Pancreas (tissue), 10 donors: ENCODE data around the gene CD247. TPM values are rescaled to one million over a fixed set of nuclear protein-coding genes. Genes with fewer than 3 reads are reported as not detected.

Experiments used
- ATAC-seq, 4 donors: fragments of 200-7000 bp; cut with Tn5 transposase; one replicate each; pipeline versions ENCODE4 v1.8.0 to v1.9.1; 2020; ENCODE audit warnings: mild to moderate bottlenecking in 4 of 4, moderate library complexity in 4 of 4
- DNase-seq, 6 donors: peaks; one replicate each; pipeline ENCODE4 v3.0.0-alpha.2; 2020
- FAIRE-seq: peaks from 2 replicates; lab custom pipeline; 2012; peaks lifted over from hg19 to GRCh38; lab: Jason Lieb, UNC
- H3K27ac ChIP-seq, 4 donors: fragments of 200-600 bp; sonication (generic); 1 replicate in 3 of 4; 2 replicates in 1 of 4; pipeline versions ENCODE4 v1.5.0 to v1.8.0; 2020
- H3K27me3 ChIP-seq, 4 donors: fragments of 200-600 bp; one replicate each; pipeline ENCODE4 v1.8.0; 2021
- H3K36me3 ChIP-seq, 3 donors: fragments of 200-600 bp; sonication (generic) in 1 of 3; one replicate each; pipeline versions ENCODE4 v1.5.0 to v1.8.0; 2020 to 2021
- H3K4me1 ChIP-seq, 3 donors: fragments of 200-600 bp; one replicate each; pipeline ENCODE4 v1.8.0; 2021
- H3K4me3 ChIP-seq, 4 donors: fragments of 200-600 bp; sonication (generic) in 2 of 4; one replicate each; pipeline versions ENCODE4 v1.5.0 to v1.8.0; 2020 to 2021
- H3K9me3 ChIP-seq, 4 donors: fragments of 200-600 bp; one replicate each; pipeline ENCODE4 v1.8.0; 2021
- WGBS, 2 donors: extraction: QIAGEN DNeasy Blood & Tissue Kit; methylation state at CpG; one replicate each; pipeline ENCODE4 v1.1.7; 2013; 5-methylcytosine and 5-hydroxymethylcytosine counted together
- intact Hi-C, 3 donors: fragments of 100-400 bp; cut with DNase I; formaldehyde crosslinking; loops; one replicate each; pipeline versions ENCODE4 v1.11.1 to v1.14.2; 2022
- polyA plus RNA-seq, 2 donors: library from polyadenylated mRNA; stranded (reverse); fragments of 200-250 nt; gene quantifications; one replicate each; pipeline ENCODE4 v1.2.3, GENCODE V29; 2013
- total RNA-seq, 6 donors: library from RNA; stranded (reverse); fragmentation: NEBNext Ultra II Directional in 4 of 6; extraction: Animal tissue kit (Norgen Biotek cat#: 25700) in 4 of 6; gene quantifications; one replicate each; pipeline versions ENCODE4 v1.2.1 to v1.2.4, GENCODE V29; 2021 to 2023
- TF ChIP-seq, protein P1 (sequence below), 4 donors: fragments of 200-600 bp; sonication (generic) in 3 of 4; IDR thresholded peaks; one replicate each; pipeline versions ENCODE4 v1.5.0 to v1.8.0; 2021; ENCODE audit warnings: antibody characterized with exemption in 4 of 4
- donor health status: healthy with polysubstance abuse.
- donor health status: DM: no; HTN: no; CAD: no; lungs with moderate emphysema.
- donor health status: DM: no; HTN: no; CAD: no.
- donor health status: control.
- donor health status: control.
- donor health status: Bipolar disorder and iron deficiency.
- donor health status: DM: yes; HTN: yes; CAD: no.
- donor health status: DM: no; HTN: no; CAD: no.
- donor health status: DM: no; HTN: no; CAD: no.
- donor health status: DM: yes; HTN: yes; CAD: no.

The CD247 gene
- total and polyA plus RNA-seq, 8 donors = 0.14 to 0.95 (median 0.56) TPM; not detected in 1

DNA sequence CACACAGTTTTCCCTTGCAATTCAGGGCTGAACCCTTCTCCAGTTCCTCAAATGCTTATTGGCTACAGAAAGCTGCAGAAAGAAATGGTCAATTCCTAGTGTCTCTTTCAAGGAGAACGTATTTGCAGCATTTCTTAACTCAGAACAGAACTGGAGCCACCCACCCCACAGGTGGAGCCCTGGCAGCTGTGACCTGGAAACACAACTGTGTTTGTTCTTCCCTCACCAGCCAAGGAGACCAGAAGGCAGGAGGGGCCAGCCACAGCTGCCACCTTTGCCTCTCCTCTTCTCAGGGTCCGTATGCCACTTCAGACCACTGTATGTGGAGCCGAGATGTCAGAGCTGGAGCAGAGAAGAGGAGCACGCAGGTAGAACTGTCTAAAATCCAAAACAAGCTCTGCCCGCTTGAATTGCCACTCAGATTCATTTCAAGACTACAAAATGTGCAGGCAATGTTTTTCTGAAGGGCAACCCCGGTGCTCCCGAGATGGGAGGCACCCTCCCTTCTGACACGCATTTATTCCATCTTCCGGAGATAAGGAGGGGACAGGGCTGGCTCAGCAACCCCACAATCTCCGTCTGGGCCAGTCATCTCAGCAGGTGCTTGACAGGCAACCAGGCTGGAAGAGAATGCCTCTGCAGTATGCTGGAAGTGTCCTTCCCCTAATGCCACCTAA, 16.7 kb downstream of the CD247 start:
- peak in 3 of 6 donors; percentile 12 to 41 (median 16) for DNase-seq
- no peak for FAIRE-seq
- intact Hi-C loops = no loop called here
- H3K27ac ChIP-seq = no peak overlapping the region
- ATAC-seq = peak; percentile 54 to 72 (median 70)
- H3K36me3 ChIP-seq = no peaks in the 10 kb centered on the region
- no peaks in the 10 kb centered on the region for H3K9me3 ChIP-seq
- H3K4me3 ChIP-seq = no peak overlapping the region
- TF ChIP-seq, protein P1, sequence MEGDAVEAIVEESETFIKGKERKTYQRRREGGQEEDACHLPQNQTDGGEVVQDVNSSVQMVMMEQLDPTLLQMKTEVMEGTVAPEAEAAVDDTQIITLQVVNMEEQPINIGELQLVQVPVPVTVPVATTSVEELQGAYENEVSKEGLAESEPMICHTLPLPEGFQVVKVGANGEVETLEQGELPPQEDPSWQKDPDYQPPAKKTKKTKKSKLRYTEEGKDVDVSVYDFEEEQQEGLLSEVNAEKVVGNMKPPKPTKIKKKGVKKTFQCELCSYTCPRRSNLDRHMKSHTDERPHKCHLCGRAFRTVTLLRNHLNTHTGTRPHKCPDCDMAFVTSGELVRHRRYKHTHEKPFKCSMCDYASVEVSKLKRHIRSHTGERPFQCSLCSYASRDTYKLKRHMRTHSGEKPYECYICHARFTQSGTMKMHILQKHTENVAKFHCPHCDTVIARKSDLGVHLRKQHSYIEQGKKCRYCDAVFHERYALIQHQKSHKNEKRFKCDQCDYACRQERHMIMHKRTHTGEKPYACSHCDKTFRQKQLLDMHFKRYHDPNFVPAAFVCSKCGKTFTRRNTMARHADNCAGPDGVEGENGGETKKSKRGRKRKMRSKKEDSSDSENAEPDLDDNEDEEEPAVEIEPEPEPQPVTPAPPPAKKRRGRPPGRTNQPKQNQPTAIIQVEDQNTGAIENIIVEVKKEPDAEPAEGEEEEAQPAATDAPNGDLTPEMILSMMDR (IDR thresholded peaks at IDR 0.05) = no peak
- H3K4me1 ChIP-seq = no peaks in the 10 kb centered on the region
- 29 to 40% methylated on average over 10 of the region's 10 CpGs for WGBS, 2 donors
- H3K27me3 ChIP-seq = no peaks in the 10 kb centered on the region

DNA sequence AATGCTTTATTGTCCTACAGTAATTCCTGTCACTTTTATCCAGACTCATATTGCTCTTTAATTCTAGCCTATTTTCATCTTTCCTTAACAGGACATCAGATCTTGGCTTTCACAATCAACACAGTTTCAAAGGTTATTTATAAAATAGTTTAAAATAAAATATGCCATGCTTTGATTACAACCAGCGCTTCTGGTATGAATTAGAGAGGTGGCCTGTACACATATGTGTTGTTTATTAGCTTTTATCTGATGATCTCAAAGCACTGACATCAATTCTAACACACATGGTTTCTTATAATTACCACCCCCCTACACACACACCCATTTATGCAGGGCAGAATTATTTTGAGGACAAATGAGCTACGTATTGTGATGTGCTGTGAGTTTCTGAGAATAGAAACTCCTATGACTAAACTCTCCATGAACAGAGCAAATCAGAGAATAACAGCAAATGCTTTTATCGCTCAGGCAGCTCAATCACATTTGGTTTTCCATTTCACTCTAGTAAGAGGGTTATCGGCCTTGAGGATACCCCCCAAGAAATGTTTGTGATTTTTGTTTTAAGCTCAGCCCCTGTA, 18.0 kb downstream of the CD247 start:
- TF ChIP-seq, protein P1 (IDR thresholded peaks at IDR 0.05) = no peak
- no peak for DNase-seq
- Histone ChIP-seq H3K36me3 (no peaks in the 10 kb centered on the region), H3K9me3 (no peaks in the 10 kb centered on the region), H3K27me3 (no peaks in the 10 kb centered on the region), H3K27ac (no peak overlapping the region), H3K4me1 (no peaks in the 10 kb centered on the region), H3K4me3 (no peak overlapping the region)
- no peak for ATAC-seq
- intact Hi-C loops = no loop called here
- no peak for FAIRE-seq
- WGBS, 2 donors = 90 to 97% methylated on average over 4 of the region's 4 CpGs

DNA sequence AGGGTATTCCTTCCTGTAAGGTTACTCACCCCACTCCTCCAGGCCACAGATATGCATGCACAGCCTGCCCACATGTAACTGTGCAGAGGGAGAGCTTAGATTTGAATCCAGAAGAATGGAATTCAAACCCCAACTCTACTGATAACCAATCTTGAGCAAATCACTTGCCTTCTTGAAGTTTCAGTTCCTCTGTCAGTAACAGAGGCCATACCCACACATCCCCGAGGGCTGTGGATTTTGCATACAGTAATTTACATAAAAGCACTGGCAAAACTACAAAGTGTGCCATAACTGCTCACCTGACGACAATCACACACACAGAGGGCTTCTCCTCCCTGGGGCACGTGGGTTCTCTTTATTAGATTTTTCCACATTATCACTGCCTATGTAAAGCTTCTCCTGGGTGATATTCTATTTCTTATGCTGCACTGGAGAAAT, 18.6 kb downstream of the CD247 start:
- DNase-seq (no peak), FAIRE-seq (no peak), ATAC-seq (no peak)
- Histone ChIP-seq H3K27ac (no peak overlapping the region), H3K36me3 (no peaks in the 10 kb centered on the region), H3K4me1 (no peaks in the 10 kb centered on the region), H3K4me3 (no peak overlapping the region), H3K27me3 (no peaks in the 10 kb centered on the region), H3K9me3 (no peaks in the 10 kb centered on the region)
- TF ChIP-seq, protein P1 (IDR thresholded peaks at IDR 0.05) = no peak
- intact Hi-C loops = no loop called here
- WGBS, 2 donors = 74 to 85% methylated on average over 3 of the region's 3 CpGs

DNA sequence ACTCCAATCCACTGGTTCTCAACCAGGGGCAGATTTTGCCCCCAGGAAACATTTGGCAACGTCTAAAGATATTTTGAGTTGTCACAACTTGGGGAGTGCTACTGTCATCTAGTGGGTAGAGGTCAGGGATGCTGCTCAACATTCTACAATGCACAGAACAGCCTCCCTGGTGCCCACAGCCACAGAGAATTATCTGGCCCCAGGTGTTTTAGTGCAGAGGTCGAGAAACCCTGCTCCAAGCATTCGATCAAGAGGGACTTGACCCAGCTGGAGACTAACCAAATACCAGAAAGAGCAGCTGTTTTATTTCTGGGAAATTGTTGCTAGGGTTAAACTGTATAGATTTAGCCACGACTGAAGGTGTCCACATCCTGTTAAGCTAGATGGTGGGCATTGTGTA, 19.2 kb downstream of the CD247 start:
- H3K9me3 ChIP-seq = no peaks in the 10 kb centered on the region
- no peaks in the 10 kb centered on the region for H3K4me1 ChIP-seq
- TF ChIP-seq, protein P1 (IDR thresholded peaks at IDR 0.05) = no peak
- H3K27ac ChIP-seq = no peak overlapping the region
- H3K36me3 ChIP-seq = no peaks in the 10 kb centered on the region
- H3K4me3 ChIP-seq = no peak overlapping the region
- ATAC-seq (no peak), FAIRE-seq (no peak), DNase-seq (no peak)
- intact Hi-C loops = no loop called here
- H3K27me3 ChIP-seq = no peaks in the 10 kb centered on the region
- 54 to 56% methylated on average over 4 of the region's 4 CpGs for WGBS, 2 donors
